GM12892 (cell line): ENCODE results near the gene SPATA6L.

Experiments used
- POLR2A ChIP-seq: IDR thresholded peaks from 2 replicates; pipeline ENCODE4 v1.6.1; 2011; ENCODE audit warnings: low read depth, low read length, control low read depth
- POLR2AphosphoS5 ChIP-seq: IDR thresholded peaks from 2 replicates; pipeline ENCODE4 v1.6.1; 2011; ENCODE audit warnings: low read depth, low read length, control low read depth
- TAF1 ChIP-seq: IDR thresholded peaks from 2 replicates; pipeline ENCODE4 v1.6.1; 2011; ENCODE audit warnings: low read depth, mild to moderate bottlenecking, control low read depth, low read length, borderline replicate concordance

DNA sequence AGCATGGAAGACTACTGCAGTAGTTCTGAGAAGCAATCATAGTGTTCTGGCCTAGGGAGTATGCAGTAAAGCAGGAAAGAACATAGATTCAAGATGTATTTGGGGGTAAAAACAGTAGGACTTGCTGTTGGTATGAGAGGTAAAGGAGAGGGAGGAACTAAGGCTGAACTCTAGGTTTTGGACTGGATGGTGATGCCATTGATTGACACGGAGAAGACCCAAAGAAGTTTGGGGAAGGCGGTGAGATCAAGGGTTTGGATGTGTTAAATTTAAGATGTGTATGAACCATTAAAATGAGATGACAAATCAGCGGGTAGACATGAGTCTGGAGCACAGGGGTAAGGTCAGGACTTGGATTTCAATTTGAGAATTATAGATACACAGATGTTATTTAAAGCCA is 11.1 kb upstream of the SPATA6L start:
- no peak for TF ChIP-seq POLR2AphosphoS5
- no peak for TF ChIP-seq POLR2A
- no peak for TF ChIP-seq TAF1
